Adipocyte (in vitro differentiated cells): Measurements from ENCODE around the gene SUMO2.

Source experiments
- DNase-seq: peaks from one replicate; pipeline ENCODE4 v3.0.0-alpha.2; 2015; ENCODE audit warnings: low read depth
- H3K27me3 ChIP-seq: replicated peaks from 2 replicates; pipeline ENCODE4 v1.7.0; 2013; ENCODE audit warnings: mild to moderate bottlenecking, low read length, moderate library complexity; ENCODE audit not compliant: control insufficient read depth, insufficient read depth
- H3K36me3 ChIP-seq: 2 replicates; pipeline ENCODE4 v1.7.0; 2013; ENCODE audit warnings: low read length, mild to moderate bottlenecking, moderate library complexity; ENCODE audit not compliant: control insufficient read depth, insufficient read depth, severe bottlenecking
- H3K4me1 ChIP-seq: 2 replicates; pipeline ENCODE4 v1.7.0; 2013; ENCODE audit warnings: mild to moderate bottlenecking, low read length, moderate library complexity; ENCODE audit not compliant: control insufficient read depth, insufficient read depth
- H3K4me3 ChIP-seq: 2 replicates; pipeline ENCODE4 v1.7.0; 2013; ENCODE audit warnings: mild to moderate bottlenecking, low read length, moderate library complexity
- H3K9ac ChIP-seq: 2 replicates; pipeline ENCODE4 v1.7.0; 2013; ENCODE audit warnings: mild to moderate bottlenecking, low read length, moderate library complexity
- H3K9me3 ChIP-seq: 2 replicates; pipeline ENCODE4 v1.7.0; 2013; ENCODE audit warnings: mild to moderate bottlenecking, low read length, moderate library complexity; ENCODE audit not compliant: control insufficient read depth

SUMO2 gene

DNA sequence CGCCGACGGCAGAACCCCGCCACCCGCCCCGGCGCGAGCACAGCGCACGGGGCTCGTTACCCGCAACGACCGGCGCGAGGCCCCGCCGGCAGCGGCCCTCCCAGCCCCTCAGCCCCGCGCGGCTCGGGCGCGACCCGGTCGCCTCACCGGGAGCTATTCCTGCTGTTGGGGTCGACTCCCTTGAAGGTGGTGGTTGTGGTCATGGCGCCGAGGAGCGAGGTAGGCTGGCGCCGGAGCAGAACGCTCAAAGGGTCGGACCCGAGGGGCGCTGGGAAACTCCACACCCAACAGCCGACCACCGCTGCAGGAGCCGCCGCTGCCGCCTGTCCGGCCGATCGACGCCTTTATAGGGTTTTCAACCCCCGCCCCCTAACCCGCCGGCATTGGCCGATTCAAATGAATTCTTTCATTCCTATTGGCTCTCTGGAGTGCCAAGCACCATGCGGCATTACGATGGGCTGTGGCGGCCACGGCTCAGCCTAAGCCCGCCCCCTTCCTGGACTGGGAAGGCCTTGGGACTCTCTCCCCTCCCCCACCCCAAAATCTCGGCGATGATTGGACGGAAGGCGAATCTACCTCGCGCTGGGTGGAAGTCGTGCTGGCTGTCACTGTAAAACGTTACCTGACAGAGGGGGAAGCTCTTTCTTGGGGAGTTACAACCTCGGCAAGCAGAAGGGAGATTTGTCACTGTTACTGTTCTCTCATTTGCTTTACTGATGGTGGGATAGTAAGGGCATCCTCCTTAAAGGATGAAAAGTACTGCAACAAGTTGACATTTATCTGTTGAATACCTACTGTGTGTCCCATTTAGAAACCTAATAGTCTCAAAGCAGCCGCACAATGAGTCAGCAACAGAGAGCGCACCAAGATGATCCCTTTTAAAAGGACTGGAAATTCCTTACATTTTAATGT, 28.3 kb downstream of the SUMO2 start, which contains the start of gene JPT1:
Gene JPT1 (minus strand): TSS at position 318 of the 912 bp plus-strand sequence. CDS start 115 bp downstream, at position 203.
- H3K9ac ChIP-seq, result peak within 1 kb of the TSS; percentile 93
- no peaks in the 10 kb centered on the region for H3K36me3 ChIP-seq
- no peaks in the 10 kb centered on the region for H3K27me3 ChIP-seq
- no peaks in the 10 kb centered on the region for H3K9me3 ChIP-seq
- H3K4me1 ChIP-seq, result peaks cover 7% of the 10 kb centered on the region
- H3K4me3 ChIP-seq, result peak within 1 kb of the TSS; percentile 94
- DNase-seq, result peak; percentile 100

DNA sequence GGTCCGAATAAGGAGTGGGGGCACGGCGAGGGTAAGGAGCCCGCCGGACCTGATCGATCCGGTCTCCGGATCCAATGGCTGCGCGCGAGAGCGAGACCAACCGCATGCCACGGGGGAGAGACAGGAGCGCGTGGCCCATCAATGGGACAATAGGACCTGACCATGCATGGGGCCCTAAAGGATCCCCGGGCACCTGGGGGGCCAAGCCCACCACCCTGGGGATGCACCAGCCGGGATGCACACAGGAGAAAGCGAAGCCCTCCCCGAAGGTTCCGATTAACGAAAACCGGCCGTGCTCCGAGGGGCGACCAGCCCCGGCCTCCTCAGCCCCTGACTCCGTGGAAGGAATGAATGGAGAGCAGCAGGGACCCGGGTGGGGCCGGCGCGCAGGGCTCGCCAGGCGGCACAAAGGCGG, 29.0 kb downstream of the SUMO2 start:
- Histone ChIP-seq H3K4me1 (peaks cover 7% of the 10 kb centered on the region), H3K36me3 (no peaks in the 10 kb centered on the region), H3K27me3 (no peaks in the 10 kb centered on the region), H3K9ac (peak overlapping the region; percentile 93), H3K4me3 (peak overlapping the region; percentile 94), H3K9me3 (no peaks in the 10 kb centered on the region)
- DNase-seq, result peak; percentile 56

DNA sequence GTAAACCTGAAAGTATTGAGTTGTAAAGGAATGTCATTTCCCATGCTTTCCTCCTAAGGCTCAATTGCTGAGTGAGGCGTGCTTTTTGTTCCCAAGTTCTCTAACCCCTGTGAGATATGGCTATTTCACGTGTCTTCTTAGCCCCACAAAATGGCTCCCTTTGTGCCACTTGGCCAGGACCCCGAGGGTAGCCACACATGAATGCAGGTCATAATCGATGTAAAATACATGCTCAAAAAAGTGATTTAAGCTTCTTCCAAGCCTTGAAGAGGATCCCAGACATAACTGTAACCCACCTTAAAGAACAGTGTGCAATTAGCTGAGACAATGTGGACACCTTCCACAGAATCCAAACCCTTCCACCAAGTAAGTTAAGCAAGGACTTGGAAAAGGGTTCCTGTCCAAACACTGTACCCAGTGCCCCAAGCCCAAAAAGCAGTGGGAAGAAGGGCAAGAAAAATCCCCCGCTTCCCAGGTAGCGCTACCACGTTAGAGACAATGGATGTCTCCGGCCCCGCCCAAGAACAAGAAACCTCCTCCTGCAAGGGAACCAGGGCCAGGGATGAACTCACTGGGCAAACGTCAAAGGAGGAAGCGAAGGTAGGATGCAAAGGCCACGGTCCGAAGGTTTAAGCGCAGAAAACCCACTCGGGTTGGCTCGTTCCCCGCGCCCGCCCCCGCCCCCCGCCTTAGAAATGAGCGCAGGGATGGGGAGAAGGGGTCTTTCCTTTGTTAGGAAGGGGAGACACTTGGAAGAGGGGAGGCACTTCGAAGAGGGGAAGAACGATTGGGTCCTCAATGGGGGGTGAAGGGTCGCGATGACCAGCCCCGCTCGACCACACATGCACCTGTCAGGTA, 29.6 kb downstream of the SUMO2 start:
- Histone ChIP-seq H3K9ac (peak overlapping the region; percentile 93), H3K9me3 (no peaks in the 10 kb centered on the region), H3K36me3 (peaks cover 2% of the 10 kb centered on the region), H3K4me3 (peak overlapping the region; percentile 94), H3K4me1 (peaks cover 7% of the 10 kb centered on the region), H3K27me3 (no peaks in the 10 kb centered on the region)
- peak; percentile 50 for DNase-seq

DNA sequence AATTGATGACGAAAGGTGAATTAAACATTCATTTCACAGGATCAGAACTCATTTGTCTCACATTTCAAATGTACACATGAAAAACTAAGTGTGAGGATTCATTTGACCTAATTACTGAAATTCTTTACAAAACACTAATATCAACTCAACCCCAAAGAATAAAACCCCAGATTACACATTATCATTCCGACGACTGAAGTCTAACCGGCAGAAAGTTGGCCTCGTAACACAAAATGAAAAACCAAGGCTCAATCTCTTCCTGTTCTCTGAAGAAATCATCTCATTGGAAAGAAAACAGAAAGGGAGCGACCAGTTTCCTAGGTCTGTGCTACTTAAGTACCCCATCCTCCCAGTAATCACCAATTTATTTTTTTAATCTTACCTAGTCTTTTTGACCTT, 30.2 kb downstream of the SUMO2 start:
- Histone ChIP-seq H3K4me3 (peak overlapping the region; percentile 94), H3K36me3 (peaks cover 8% of the 10 kb centered on the region), H3K4me1 (peaks cover 7% of the 10 kb centered on the region), H3K27me3 (no peaks in the 10 kb centered on the region), H3K9me3 (no peaks in the 10 kb centered on the region), H3K9ac (no peak overlapping the region)
- DNase-seq, result peak; percentile 36

DNA sequence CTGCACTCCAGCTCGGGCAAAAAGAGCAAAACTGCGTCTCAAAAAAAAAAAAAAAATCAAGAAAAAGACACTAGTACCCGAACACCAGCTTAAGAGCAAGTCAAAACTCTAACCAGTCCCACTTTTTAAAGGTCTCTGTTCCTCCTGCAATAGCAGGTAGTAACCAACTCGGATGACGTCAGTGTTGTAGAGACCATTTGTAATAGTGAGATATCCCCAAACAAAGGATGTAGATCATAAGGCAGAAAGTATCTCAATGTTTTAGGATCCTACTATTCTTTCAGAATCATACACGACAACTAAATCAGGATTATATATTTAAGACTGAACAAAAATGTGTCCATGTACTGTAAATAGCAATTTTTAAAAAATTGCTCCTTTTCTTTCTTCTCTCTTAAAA, 30.8 kb downstream of the SUMO2 start:
- H3K4me3 ChIP-seq, result no peak overlapping the region

DNA sequence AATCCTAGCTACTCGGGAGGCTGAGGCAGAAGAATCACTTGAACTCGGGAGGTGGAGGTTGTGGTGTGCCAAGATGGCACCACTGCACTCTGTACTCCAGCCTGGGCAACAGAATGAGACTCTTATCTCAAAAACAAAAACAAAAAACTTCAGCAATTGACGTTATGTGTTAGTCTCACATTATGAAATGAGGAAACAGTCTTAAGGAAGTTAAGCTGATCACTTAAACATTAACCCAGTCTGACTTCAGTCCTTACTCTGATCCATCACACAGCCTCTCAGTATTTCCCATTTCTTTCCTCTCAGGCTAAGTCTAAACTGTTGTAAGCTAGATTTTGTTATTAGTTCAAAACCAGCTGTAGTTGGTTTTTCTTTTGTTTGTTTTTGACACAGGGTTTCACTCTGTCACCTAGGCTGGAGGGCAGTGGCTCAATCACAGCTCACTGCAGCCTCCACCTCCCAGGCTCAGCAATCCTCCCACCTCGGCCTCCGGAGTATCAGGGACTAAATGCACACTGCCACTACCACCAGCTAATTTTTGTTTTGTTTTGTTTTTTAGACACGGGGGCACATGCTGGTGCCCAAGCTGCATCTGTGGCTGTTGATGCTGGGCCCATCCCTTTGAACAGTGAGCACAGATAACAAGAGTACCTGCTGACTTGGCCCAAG, 34.7 kb downstream of the SUMO2 start:
- no peak overlapping the region for H3K9ac ChIP-seq
- no peaks in the 10 kb centered on the region for H3K9me3 ChIP-seq
- H3K4me3 ChIP-seq, result no peak overlapping the region
- no peaks in the 10 kb centered on the region for H3K27me3 ChIP-seq
- H3K4me1 ChIP-seq, result peaks cover 13% of the 10 kb centered on the region
- peaks cover 42% of the 10 kb centered on the region for H3K36me3 ChIP-seq
- no peak for DNase-seq

More for the DNA sequence above, 30.8 kb downstream of the SUMO2 start:
- Histone ChIP-seq H3K4me1 (peaks cover 8% of the 10 kb centered on the region), H3K36me3 (peaks cover 14% of the 10 kb centered on the region), H3K27me3 (no peaks in the 10 kb centered on the region), H3K9ac (no peak overlapping the region), H3K9me3 (no peaks in the 10 kb centered on the region)
- no peak for DNase-seq

DNA sequence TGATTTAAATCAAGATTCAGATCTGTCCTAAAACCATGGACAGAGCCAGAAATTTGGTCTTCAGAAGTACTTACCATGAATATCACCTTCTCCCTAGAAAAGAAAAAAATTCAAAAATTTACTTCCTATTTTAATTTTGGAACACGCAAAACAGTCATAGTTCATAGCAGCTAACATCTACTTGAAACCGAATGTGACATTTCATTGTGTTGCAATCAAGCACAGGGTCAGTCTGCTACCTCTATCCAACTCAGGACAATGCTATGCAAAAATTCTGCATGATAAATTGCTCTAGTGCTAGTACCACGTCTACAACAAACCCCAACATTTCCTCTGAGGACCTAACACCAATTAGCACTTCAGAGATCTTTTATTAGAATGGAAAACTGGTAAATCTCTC, 36.2 kb downstream of the SUMO2 start:
- H3K36me3 ChIP-seq, result peaks cover 45% of the 10 kb centered on the region

DNA sequence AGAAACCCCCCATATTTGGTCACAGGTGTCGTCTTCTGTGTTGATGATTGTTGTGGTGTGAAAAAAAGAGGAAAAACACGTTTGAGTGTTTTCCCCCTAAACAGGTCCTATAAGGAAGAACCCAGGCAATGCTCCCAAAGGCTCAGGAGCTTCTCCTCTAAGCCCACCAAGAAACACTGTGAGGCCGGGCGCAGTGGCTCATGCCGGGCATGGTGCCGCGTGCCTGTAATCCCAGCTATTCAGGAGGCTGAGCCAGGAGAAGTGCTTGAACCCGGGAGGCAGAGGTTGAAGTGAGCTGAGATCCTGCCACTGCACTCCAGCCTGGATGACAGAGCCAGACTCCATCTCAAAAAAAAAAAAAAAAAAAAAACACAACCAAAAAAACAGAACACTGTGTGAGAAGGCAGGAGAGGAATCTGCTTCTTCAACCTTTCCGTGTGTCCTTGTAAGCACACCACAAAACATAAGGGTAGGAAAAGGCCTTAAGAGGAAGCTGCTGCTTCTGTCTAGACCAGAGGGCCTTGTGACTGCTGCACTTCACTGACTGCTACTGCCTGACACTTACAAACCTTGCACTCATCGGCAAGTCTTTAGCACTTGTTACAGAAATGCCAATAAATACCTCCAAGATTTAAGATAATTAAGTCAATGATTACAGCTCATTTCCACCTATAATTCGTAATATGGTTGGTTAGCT, 37.8 kb downstream of the SUMO2 start:
- H3K36me3 ChIP-seq, result peaks cover 55% of the 10 kb centered on the region
- H3K9me3 ChIP-seq, result no peaks in the 10 kb centered on the region
- no peak overlapping the region for H3K9ac ChIP-seq
- no peak overlapping the region for H3K4me3 ChIP-seq
- DNase-seq, result no peak
- no peaks in the 10 kb centered on the region for H3K27me3 ChIP-seq
- H3K4me1 ChIP-seq, result peaks cover 10% of the 10 kb centered on the region

More for the DNA sequence above, 36.2 kb downstream of the SUMO2 start:
- peaks cover 10% of the 10 kb centered on the region for H3K4me1 ChIP-seq
- no peaks in the 10 kb centered on the region for H3K27me3 ChIP-seq
- peak; percentile 70 for DNase-seq
- no peak overlapping the region for H3K9ac ChIP-seq
- no peaks in the 10 kb centered on the region for H3K9me3 ChIP-seq
- H3K4me3 ChIP-seq, result no peak overlapping the region

DNA sequence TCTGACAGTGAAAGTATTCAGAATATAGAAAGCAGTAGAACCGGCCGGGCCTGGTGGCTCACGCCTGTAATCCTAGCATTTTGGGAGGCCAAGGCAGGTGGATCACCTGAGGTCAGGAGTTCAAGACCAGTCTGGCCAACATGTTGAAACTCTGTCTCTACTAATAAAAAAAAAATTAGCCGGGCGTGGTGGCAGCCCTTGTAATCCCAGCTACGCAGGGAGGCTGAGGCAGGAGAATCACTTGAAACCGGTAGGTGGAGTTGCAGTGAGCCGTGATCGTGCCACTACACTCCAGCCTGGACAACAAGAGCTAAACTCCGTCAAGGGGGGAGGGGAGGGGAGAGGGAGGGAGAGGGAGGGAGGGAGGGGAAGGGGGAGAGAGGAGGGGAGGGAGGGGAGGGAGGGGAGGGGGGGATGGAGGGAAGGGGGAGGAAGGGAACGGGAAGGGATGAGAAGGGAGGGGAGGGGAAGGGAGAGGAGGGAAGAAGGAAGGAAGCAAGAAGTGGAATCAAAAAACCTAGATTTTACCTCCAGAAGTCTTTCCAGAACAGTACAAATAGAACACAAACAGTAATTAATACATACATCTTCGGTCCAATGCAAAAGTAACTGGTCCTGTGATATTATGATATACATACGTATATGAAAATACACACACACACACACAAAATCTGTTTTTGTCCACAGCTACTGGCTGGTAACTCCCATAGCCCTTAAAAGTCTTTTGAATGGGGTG, 40.4 kb downstream of the SUMO2 start:
- DNase-seq, result no peak
- peaks cover 46% of the 10 kb centered on the region for H3K36me3 ChIP-seq

DNA sequence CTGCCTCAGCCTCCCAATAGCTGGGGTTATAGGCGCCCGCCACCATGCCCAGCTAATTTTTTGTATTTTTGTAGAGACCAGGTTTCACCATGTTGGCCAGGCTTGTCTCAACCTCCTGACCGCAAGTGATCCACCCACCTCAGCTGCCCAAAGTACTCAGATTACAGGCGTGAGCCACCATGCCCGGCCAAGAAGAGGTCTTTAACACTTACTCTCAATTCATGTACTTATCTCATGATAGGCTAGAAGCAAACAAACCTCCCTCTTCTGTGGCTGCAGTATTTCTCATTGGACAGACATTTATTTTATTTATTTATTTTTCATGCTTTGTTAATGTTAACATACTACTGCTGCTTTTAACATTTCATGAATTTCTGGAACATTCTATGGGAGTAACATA, 44.2 kb downstream of the SUMO2 start:
- Histone ChIP-seq H3K36me3 (peaks cover 22% of the 10 kb centered on the region), H3K4me3 (no peak overlapping the region), H3K9ac (no peak overlapping the region), H3K27me3 (no peaks in the 10 kb centered on the region), H3K9me3 (no peaks in the 10 kb centered on the region), H3K4me1 (no peaks in the 10 kb centered on the region)
- DNase-seq, result no peak

More for the DNA sequence above, 40.4 kb downstream of the SUMO2 start:
- H3K4me3 ChIP-seq, result no peak overlapping the region
- H3K9me3 ChIP-seq, result no peaks in the 10 kb centered on the region
- H3K9ac ChIP-seq, result no peak overlapping the region
- H3K4me1 ChIP-seq, result peaks cover 10% of the 10 kb centered on the region
- H3K27me3 ChIP-seq, result no peaks in the 10 kb centered on the region
